ENCODE data around the gene INPP5K. TPM values are rescaled to one million over a fixed set of nuclear protein-coding genes. Genes with fewer than 3 reads are reported as not detected.

INPP5K gene
- total and polyA plus RNA-seq, 10 of the 15 experiments (the other 5 are each of a cell fraction or from before 2014, with no cell fraction given), result 0.58 to 41.2 (median 23.3) TPM

- intact Hi-C loops (cut with micrococcal nuclease; ENCODE audit: unreplicated experiment) (no loop called here), in situ Hi-C loops (cut with MboI) (no loop called here)
- no peak overlapping the region for H3K27ac ChIP-seq (ENCODE audit: control insufficient read depth, insufficient read depth)
- no peak overlapping the region for H3K4me2 ChIP-seq (ENCODE audit: control insufficient read depth, insufficient read depth)
- DNase-seq (ENCODE audit: low read depth, low spot score), result no peak
- CTCF ChIA-PET, result interaction anchor here (3.0 to 4.1 kb wide), 2 partner anchors 19 to 186 kb away, joined by 12 to 17 read pairs; no protein-coding TSS in a partner anchor
- RAD21 ChIA-PET (ENCODE audit: unreplicated experiment), result interaction anchor here (1.0 kb wide), 1 partner anchor 23 kb away, joined by 4 read pairs; no protein-coding TSS in a partner anchor
- ATAC-seq, result peak; percentile 23
- 90% methylated on average over 10 of the region's 12 CpGs for WGBS (ENCODE audit: insufficient coverage, insufficient replicate concordance, low lambda C conversion rate, missing lambda C conversion rate)
- H3K9me3 ChIP-seq (replicated peaks; ENCODE audit: control insufficient read depth, insufficient read depth, low read length), result no peaks in the 10 kb centered on the region
- H3K36me3 ChIP-seq (ENCODE audit: control insufficient read depth in 2 of 2, insufficient read depth in 2 of 2, low read length in 1 of 2), result peaks cover 12 to 19% of the 10 kb centered on the region in 2 experiments
- no peak overlapping the region for H3K4me3 ChIP-seq
- H4K20me1 ChIP-seq (ENCODE audit: control insufficient read depth, insufficient read depth), result no peaks in the 10 kb centered on the region; the same call in 1 of the 2 replicates
- POLR2A ChIA-PET, result interaction anchor here (0.5 kb wide), 1 partner anchor 138 kb away, joined by 4 read pairs; no protein-coding TSS in a partner anchor
- TF ChIP-seq MYC (IDR thresholded peaks at IDR 0.05; ENCODE audit: insufficient read depth, insufficient read length, insufficient replicate concordance, low read length, severe bottlenecking) (no peak), BHLHE40 (IDR thresholded peaks at IDR 0.05; ENCODE audit: borderline replicate concordance in 1 of 2, low read depth in 2 of 2, low read length in 1 of 2) (no peak), RFX5 (IDR thresholded peaks at IDR 0.05; ENCODE audit: low read depth, low read length) (no peak), SIN3A (IDR thresholded peaks at IDR 0.05; ENCODE audit: low read depth, low read length) (no peak), SMAD1 (IDR thresholded peaks at IDR 0.05; ENCODE audit: low read depth, partially characterized antibody) (no peak), SIX5 (IDR thresholded peaks at IDR 0.05; ENCODE audit: low read depth, low read length, severe bottlenecking) (no peak), NR2F1 (conservative IDR thresholded peaks at IDR 0.05) (no peak), ZSCAN29 (IDR thresholded peaks at IDR 0.05) (no peak), ZNF274 (IDR thresholded peaks at IDR 0.05; ENCODE audit: insufficient read depth, insufficient read length) (no peak), EP300 (IDR thresholded peaks at IDR 0.05; ENCODE audit: borderline replicate concordance in 1 of 2, control insufficient read depth in 1 of 2, low read depth in 2 of 2, low read length in 2 of 2) (no peak), MYB (IDR thresholded peaks at IDR 0.05; ENCODE audit: borderline replicate concordance, low read depth, low read length) (no peak), DPF2 (IDR thresholded peaks at IDR 0.05) (no peak), NFIC (IDR thresholded peaks at IDR 0.05; ENCODE audit: low read depth, low read length) (no peak), RBBP5 (conservative IDR thresholded peaks at IDR 0.05) (no peak), TBL1XR1 (IDR thresholded peaks at IDR 0.05; ENCODE audit: low read depth, low read length) (no peak), STAT3 (IDR thresholded peaks at IDR 0.05; ENCODE audit: low read depth, low read length) (no peak)
- TF ChIP-seq, protein P1, sequence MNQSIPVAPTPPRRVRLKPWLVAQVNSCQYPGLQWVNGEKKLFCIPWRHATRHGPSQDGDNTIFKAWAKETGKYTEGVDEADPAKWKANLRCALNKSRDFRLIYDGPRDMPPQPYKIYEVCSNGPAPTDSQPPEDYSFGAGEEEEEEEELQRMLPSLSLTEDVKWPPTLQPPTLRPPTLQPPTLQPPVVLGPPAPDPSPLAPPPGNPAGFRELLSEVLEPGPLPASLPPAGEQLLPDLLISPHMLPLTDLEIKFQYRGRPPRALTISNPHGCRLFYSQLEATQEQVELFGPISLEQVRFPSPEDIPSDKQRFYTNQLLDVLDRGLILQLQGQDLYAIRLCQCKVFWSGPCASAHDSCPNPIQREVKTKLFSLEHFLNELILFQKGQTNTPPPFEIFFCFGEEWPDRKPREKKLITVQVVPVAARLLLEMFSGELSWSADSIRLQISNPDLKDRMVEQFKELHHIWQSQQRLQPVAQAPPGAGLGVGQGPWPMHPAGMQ (IDR thresholded peaks at IDR 0.05; ENCODE audit: borderline replicate concordance), result no peak
- TF ChIP-seq, protein P2, sequence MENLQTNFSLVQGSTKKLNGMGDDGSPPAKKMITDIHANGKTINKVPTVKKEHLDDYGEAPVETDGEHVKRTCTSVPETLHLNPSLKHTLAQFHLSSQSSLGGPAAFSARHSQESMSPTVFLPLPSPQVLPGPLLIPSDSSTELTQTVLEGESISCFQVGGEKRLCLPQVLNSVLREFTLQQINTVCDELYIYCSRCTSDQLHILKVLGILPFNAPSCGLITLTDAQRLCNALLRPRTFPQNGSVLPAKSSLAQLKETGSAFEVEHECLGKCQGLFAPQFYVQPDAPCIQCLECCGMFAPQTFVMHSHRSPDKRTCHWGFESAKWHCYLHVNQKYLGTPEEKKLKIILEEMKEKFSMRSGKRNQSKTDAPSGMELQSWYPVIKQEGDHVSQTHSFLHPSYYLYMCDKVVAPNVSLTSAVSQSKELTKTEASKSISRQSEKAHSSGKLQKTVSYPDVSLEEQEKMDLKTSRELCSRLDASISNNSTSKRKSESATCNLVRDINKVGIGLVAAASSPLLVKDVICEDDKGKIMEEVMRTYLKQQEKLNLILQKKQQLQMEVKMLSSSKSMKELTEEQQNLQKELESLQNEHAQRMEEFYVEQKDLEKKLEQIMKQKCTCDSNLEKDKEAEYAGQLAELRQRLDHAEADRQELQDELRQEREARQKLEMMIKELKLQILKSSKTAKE (IDR thresholded peaks at IDR 0.05; ENCODE audit: low read depth, poor library complexity, severe bottlenecking), result no peak
- SMC1A ChIA-PET (ENCODE audit: uncharacterized antibody, unreplicated experiment), result no interaction called here
- H3K4me1 ChIP-seq (ENCODE audit: control insufficient read depth, insufficient read depth, low read length), result peaks cover 33% of the 10 kb centered on the region
- no peak for FAIRE-seq
- no peaks in the 10 kb centered on the region for H3K27me3 ChIP-seq (replicated peaks in 1 of 2; ENCODE audit: control insufficient read depth in 2 of 2, insufficient read depth in 2 of 2, low read length in 1 of 2)
- no peak overlapping the region for H3K9ac ChIP-seq (ENCODE audit: control insufficient read depth, insufficient read depth, low read length)
- TSS peak; percentile 11 for BruUV-seq (replicated peaks)
- H2AFZ ChIP-seq (ENCODE audit: control insufficient read depth, low read depth, low read length), result no peak overlapping the region
- H3K79me2 ChIP-seq (ENCODE audit: control insufficient read depth, insufficient read depth, low read length), result peaks cover 13% of the 10 kb centered on the region
Observed at GRCh38 chr17:1551741-1552140, 35.3 kb upstream of the INPP5K start.
